Left colon (tissue), 2 donors: ENCODE results near the gene BCL7A. TPM values are rescaled to one million over a fixed set of nuclear protein-coding genes. Genes with fewer than 3 reads are reported as not detected.

Experiments
- ATAC-seq: fragments of 200-7000 bp; cut with Tn5 transposase; one replicate; pipeline ENCODE4 v1.9.1; 2020; ENCODE audit warnings: mild to moderate bottlenecking, moderate library complexity
- DNase-seq, 2 donors: peaks; one replicate each; pipeline ENCODE4 v3.0.0-alpha.2; 2020
- intact Hi-C, 2 donors: fragments of 100-400 bp; cut with DNase I in 1 of 2; cut with micrococcal nuclease in 1 of 2; formaldehyde crosslinking; loops; one replicate each; pipeline versions ENCODE4 v1.11.2 to v1.14.0; 2022; cut with DNase I, micrococcal nuclease
- total RNA-seq, 2 donors: library from RNA; stranded (reverse); fragmentation: NEBNext Ultra II Directional; extraction: Animal tissue kit (Norgen Biotek cat#: 25700); gene quantifications; one replicate each; pipeline ENCODE4 v1.2.1, GENCODE V29; 2021
- donor health status: DM: no; HTN: no; CAD: no.
- donor health status: DM: yes; HTN: yes; CAD: no.

BCL7A gene
- total RNA-seq, 2 donors from 2014 or later, result 6.5 to 6.7 TPM

DNA sequence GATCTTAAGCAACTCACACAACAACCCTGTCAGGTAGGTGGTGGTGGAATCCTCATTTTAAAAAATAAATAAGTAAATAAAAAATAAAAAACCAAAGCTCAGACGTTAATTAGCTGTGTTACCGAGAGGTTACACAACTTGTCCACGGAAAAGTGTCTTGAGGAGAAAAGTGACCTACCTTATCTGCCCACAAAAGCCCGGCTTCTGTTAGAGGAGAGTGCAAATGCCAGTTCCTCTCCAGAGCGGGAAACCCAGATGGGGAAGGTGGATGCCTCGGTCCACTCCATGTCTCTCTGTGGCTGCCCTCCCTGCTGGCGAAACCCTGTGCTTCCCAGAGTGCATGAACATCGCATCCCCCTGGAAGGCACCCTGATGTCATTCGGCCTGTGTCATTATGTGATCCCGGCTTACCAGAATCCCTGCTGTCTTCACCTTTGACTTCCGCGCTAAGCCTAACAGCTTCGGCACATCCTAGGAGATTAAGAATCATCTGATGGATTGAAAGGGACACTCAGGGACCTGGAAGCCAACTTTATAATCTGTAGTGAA lies 63.2 kb downstream of the BCL7A start:
- ATAC-seq, result no peak
- intact Hi-C loops, result no loop called here
- DNase-seq, result peak in 1 of 2 donors; percentile 25

DNA sequence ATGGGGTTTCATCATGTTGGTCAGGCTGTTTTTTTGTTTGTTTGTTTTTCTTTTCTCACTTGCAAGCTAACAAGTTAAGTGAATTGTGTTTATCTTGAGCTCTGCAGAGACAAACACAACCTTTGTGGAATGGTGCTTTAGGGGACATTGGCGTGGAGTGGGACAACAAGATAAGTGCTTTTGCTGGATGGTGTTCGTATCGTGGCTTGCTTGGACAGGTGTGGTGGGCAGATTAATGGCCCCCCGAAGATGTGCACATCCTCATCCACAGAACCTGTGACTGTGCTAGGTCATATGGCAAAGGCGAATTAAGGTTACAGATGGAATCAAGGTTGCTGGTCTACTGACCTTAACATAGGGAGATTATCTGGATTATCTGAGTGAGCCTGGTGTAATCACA lies 63.9 kb downstream of the BCL7A start:
- peak in 1 of 2 donors; percentile 20 for DNase-seq
- no peak for ATAC-seq
- intact Hi-C loops, result no loop called here

DNA sequence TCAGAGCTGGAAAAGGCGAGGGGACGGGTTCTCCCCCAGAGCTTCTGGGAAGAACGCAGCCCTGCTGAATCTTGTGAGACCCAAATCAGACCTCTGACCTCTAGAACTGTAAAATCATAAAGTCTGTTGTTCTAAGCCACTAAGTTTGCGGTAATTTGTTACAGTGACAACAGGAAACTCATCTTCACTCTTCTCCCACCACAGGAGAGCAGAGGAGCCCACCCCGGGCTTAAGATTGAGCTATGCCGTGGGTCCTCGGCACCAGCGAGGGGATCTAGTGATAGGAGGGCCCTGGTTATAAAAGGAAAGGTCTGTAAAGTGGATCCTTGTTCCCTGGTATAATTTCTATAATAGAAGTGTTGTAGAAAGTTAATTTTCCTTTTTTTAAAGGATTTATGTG lies 64.4 kb downstream of the BCL7A start:
- DNase-seq (peak in 1 of 2 donors; percentile 20), ATAC-seq (no peak)
- intact Hi-C loops, result no loop called here

DNA sequence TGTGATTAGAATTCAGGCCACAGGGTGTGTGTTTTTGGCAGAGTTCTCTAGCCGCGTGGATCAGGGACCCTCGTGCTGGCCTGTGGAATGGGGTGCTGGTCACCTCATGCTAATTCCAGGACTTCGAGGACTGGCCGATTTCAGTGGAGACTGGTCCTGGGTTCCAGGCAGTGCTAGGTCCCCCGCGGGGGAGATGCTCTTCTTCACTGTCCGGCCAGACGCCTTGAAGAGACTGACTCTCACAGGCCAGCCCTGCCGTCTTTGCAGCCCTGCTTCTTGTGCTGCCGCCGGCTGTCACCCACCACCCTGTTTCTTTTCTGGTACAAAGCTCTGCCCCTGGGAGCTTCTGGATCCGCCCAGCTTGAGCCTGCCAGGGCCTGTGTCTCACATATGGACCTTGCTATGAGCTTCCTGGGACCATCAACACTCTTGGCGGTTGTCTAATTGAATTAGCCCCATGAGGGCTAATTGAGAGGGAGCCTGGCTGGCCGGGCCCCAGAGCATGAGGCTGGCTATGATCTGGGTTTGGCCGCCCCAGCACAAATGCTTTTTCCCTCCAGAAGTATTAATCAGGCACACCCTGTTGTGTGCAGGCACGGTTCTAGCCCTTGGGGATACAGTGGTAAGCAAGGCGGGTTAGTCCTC lies 65.1 kb downstream of the BCL7A start:
- peak; percentile 18 for ATAC-seq
- peak in 1 of 2 donors; percentile 44 for DNase-seq
- intact Hi-C loops, result no loop called here

DNA sequence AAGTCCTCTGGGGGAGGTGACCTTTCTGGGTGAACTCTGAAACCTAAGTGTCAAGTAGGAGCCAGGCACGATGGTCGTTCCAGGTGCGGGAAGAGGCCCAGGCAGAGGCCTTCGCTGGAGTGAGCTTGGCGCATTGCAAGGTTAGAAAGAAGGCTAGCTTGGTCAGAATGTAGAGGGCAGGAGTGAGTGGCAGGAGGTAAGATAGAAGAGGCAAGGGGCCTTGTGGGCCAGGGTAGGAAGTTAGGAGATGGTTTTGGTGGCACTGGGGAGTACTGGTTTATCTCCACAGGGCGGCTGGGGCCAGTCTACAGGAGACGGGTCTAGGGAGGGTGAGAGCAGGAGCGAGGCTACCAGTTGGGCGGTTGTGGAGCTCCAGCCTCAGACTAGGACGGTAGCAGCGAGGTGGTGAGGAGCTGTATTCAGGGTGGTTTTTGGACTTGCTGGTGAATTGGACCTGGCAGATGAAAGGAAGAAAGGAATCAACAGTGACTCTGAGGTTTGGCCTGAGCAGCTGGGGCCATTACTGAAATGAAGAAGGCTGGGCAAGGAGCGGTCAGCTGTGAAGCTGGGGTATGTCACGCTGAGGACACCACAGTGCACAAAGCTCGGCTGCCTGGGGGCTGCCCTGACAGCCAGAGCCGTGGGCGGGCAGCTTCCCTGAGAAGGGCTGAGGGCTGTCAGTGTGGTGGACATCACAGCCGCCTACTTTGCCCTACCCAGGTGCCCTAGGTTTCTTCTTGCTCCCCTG lies 65.9 kb downstream of the BCL7A start:
- intact Hi-C loops, result no loop called here
- DNase-seq (peak in 1 of 2 donors; percentile 33), ATAC-seq (peak; percentile 22)

DNA sequence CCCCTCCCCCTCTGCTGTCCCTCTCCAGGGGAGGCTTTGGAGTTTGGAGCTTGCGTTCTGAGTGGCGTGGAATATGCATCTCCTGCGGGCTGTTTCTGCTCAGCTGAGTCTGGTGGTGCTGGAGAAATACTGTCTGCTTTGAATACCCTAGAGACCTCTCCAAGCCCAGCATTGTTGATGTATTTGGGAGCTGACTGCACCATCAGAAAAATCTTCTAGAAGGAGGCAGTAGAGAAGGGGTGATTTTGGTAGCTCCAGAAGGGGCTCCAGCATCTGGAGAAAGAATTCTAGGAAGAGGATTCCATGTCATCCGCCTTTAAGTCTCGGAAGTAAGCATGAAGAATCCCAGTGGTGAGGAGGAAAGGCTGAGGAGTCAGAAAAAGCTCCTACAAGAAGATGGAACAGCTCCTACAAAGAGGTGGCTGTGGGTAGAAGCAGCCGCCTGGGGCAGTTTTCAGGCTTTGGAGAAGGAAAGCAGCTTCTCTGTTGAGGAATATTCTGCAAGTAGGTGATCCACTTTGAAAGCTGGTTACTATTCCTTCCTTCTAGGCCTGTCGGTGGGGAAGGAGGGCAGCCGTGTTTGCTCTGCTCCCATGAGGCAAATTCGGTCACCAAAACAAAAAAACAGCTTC lies 66.6 kb downstream of the BCL7A start:
- ATAC-seq (no peak), DNase-seq (peak in 1 of 2 donors; percentile 13)
- intact Hi-C loops, result no loop called here

DNA sequence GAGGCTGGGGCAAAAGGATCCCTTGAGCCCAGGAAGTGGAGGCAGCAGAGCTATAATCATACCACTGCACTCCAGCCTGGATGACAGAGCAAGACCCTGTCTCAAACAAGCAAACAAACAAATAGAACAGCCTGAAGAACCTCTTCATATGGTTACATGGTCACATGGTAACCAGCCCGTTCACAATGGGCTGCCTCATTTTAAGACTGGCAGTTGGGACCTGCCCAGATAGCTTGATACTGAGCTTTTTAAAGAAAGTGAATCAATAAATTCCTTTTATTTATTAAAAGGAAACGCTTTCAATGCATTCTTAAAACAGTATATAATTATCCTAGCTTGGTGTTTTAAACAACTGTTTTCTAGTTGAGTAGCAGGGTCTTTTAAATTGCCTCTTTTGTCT lies 67.4 kb downstream of the BCL7A start:
- DNase-seq, result peak in 1 of 2 donors; percentile 24
- intact Hi-C loops, result no loop called here

DNA sequence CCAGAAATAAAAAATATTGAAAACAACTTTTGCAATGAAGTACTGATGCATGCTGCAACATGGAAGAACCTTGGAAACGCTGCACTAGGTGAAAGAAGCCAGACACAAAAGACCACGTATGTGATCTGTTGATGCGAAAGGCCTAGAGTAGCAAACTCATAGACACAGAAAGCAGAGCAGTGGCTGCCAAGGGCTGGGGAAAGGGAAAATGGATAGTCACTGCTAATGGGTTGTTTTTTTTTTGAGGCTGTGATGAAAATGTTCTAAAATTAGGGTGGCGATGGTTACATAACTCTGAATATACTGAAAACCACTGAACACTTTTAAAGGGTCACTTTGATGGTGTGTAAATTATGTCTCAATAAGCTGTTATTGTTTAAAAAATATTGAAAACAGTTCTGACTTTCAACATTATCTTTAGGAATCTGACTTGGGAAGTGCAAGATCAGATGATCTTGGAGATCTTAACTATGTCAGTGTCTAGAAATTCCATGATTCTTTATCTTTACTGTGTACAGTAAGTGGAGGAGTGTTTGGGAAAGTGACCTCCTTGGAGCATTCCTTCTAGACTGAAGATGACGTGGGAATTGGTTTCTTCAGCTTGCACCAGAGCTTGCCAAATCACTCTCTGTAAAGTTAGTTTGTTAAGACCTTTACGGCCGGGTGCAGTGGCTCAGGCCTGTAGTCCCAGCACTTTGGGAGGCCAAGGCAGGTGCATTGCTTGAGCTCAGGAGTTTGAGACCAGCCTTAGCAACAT lies 69.3 kb downstream of the BCL7A start:
- ATAC-seq, result no peak

More for the DNA sequence above, 67.4 kb downstream of the BCL7A start:
- peak; percentile 11 for ATAC-seq

DNA sequence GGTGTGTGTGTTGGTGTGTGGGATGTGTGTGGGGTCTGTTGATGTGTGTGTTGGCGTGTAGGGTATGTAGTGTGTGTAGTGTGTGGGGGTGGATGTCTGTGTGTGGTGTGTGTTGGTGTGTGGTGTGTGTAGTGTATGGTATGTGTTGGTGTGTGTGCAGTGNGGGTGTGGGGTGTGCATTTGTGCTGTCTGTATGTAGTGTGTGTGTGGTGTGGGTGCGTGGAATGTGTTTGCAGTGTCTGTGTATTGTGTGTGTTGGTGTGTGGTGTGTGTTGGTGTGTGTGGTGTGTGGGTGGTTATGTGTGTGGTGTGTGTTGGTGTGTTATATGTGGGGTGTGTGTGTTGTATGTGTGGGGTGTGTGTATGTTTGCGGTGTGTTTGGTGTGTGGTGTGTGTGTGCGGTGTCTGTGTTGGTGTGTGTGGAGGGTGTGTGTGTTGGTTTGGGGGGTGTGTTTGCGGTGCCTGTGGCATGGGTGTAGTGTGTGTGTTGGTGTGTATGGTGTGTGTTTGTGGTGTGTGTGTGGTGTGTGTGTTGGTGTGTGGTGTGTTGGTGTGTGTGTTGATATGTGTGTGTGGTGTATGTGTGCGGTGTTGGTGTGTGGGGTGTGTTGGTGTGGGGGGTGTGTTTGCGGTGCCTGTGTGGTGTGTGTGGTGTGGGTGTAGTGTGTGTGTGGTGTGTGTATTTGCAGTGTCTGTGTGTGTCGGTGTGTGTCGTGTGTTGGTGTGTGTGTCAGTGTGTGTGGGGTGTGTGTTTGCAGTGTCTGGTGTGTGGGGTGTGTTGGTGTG lies 71.6 kb downstream of the BCL7A start:
- no peak for ATAC-seq
- intact Hi-C loops, result no loop called here
- DNase-seq, result no peak

More for the DNA sequence above, 69.3 kb downstream of the BCL7A start:
- no peak for DNase-seq
- intact Hi-C loops, result no loop called here

DNA sequence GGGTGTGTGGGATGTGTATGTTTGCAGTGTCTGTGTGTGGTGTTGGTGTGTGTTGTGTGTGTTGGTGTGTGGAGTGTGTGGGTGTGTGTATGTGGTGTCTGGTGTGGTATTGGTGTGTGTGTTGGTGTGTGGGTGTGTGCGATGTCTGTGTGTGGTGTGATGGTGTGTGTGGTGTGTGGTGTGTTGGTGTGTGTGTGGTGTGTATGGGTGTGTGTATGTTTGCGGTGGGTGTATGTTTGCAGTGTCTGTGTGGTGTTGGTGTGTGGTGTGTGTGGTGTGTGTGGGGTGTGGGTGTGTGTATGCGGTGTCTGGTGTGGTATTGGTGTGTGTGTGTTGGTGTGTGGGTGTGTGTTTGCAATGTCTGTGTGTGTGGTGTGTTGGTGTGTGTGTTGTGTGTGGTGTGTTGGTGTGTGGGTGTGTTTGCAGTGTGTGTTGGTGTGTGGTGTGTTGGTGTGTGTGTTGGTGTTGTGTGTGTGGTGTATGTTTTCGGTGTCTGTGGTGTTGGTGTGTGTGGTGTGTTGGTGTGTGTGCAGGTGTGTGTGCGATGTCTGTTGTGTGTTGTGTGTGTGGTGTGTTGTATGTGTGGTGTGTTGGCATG lies 72.6 kb downstream of the BCL7A start:
- ATAC-seq (no peak), DNase-seq (no peak)
- intact Hi-C loops, result no loop called here

DNA sequence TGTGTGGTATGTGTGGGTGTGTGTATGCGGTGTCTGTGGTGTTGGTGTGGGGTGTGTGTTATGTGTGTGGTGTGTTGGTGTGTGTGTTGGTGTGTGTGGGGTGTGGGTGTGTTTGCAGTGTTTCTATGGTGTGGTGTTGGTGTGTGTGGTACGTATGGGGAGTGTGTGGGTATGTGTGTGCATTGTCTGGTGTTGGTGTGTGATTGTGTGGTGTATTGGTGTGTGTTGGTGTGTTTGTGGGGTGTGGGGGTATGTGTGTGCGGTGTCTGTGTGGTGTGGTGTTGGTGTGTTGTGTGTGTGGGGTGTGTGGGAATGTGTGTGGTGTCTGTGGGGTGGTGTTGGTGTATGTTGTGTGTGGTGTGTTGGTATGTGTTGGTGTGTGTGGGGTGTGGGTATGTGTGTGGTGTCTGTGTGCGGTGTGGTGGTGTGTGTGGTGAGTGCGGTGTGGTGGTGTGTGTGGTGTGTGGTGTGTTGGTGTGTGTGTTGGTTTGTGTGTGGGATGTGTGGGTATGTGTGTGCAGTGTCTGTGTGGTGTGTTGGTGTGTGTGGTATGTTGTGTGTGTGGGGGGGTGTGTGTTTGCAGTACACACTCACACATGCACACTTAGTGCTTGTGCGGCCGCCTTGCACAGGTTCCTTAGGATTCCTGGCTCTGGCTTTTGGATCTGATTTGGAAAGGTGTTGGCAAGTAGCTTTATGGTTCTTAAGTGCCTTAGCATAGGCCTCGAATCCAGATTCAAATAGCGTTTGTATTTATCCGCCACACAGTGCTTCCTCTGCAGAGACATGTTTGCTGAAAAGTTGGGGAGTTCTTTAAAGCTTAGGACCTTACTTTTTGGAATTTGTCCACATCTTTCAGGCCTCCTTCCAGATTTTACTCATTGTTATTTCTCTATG lies 73.3 kb downstream of the BCL7A start:
- peak in 1 of 2 donors; percentile 16 for DNase-seq
- intact Hi-C loops, result no loop called here

DNA sequence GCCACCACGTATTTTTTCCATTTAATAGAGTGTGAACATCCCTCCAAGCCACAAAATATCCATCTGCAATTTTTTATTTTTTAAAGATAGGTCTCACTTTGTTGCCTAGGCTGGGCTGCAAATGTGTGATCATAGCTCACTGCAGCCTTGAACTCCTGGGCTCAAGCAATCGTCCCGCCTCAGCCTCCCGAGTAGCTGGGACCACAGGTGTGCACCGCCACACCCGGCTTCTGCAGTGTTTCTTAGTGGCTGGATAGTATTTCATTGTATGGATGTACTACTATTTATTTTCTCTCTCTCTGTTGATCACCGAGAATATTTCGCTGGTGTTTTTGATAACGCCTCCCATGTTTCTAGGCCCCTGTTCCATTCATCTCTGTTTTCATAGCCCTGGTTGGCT lies 74.3 kb downstream of the BCL7A start:
- intact Hi-C loops, result no loop called here
- no peak for ATAC-seq
- peak in 1 of 2 donors; percentile 11 for DNase-seq

More for the DNA sequence above, 73.3 kb downstream of the BCL7A start:
- no peak for ATAC-seq

DNA sequence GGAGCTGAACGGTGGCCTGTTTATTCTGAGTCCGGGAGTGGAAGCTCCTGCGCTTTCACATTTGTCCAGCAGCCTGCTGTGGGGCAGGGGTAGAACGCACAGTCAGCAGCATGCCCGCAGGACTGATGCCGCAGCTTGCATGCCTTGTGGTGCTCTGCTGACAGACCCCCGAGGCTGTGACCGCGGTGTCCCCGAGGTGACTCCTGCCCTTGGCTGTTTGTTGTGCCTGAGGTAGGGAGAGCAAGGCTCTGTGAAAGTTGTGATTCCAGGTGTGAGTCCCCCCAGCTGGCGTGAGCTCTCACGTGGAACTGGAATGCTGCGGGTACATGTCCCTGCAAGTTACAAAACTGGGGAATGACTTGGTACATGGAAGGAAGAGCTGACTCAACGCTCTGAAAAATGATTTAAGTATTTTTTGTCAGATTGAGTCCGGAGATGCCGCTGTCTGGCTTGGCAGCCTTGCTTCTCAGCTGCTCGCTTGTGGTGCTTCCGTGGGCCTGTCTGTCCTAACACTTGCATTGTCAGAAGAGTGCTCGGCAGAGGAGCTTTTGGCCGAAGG lies 75.0 kb downstream of the BCL7A start:
- intact Hi-C loops, result no loop called here
- DNase-seq (peak in 1 of 2 donors; percentile 35), ATAC-seq (peak; percentile 10)

DNA sequence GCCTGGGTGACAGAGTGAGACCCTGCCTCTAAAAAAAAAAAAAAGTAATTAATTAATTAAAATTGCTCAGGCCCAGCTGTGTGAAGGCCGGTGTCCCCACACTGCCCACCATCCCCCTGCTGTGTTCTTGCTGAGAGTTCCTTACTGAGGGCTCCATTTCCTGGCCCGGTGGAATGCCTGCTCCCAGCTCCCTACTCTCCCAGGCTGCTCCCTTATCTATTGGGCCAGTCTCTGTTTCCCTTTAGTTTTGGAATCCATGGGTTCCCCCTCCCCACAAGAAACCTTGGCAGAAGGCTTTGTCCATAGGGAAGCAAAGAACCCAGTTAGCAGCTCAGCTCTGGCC lies 75.9 kb downstream of the BCL7A start:
- DNase-seq, result no peak
- ATAC-seq, result peak; percentile 28
- intact Hi-C loops, result no loop called here

DNA sequence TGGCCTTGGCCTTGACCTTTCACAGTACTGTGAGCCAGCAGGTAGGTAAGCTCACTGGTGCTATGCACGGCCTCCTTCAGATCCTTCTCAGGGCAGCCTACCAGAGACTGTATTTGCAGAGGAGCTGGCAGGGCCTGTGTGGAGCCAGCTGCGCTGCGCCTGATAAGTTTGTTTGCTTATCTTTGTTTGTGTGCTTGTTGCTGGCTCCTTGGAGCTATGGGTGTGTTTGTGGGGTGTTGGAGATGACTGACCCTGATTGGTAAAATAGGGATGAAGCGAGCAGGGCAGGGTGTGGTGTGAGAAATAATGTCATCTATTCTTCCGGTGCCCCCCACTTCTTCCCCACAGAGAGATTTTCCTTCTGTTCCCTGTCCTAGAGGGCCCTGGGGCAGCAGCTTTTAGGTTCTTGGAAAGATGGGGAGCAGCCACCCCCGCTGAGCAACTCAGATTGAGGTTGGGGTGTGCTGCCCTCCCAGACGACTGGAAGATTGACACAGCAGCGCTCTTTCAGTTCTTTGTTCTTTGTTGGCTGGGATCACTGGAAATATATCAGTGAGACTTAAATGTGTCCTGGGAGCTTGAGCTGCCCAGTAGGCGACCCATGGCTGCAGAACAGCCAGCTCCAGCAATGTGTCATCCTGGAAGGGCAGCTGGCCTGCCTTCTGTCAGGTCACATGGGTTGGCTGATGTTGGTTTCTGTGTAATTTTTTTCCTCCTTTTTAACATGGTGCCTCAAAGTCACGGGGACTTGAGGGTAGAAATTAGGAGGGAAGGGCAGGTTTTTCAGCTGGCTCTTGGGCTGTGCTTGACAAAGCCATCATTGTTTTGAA lies 76.5 kb downstream of the BCL7A start:
- DNase-seq (peak; percentile 82 to 90), ATAC-seq (peak; percentile 79)
- intact Hi-C loops, result no loop called here

DNA sequence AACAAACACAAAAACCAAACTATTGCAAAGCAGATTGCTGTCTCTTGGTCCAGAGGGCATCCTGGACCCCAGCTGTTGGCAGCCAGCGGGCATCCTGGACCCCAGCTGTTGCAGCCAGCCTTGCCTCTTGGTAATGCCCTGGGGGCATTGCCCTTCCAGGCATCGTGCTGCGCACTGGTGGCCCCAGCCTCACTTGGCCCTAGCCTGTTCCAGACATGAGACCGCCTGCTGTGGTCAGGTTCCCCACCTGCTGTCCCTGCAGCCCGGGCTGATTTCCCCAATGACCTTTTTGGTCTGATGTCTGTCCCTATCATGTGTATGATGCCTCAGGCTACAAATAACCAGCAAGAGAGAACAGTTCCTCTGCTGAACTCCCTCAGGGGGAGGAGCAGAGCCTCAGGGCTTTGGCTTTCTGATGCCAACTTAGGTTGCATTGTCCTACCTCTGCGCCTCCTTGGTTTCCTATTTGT lies 77.6 kb downstream of the BCL7A start:
- DNase-seq (peak in 1 of 2 donors; percentile 26), ATAC-seq (no peak)
- intact Hi-C loops, result no loop called here
